Liver (tissue), 9 donors: ENCODE results near the gene SRRD. TPM values are rescaled to one million over a fixed set of nuclear protein-coding genes. Genes with fewer than 3 reads are reported as not detected.

ENCODE experiments used
- DNase-seq: peaks from one replicate; pipeline ENCODE4 v3.0.0-alpha.2; 2017; ENCODE audit warnings: low spot score
- H3K27ac ChIP-seq, 2 donors: one replicate each; pipeline ENCODE4 v1.7.0; 2013; ENCODE audit warnings: inconsistent platforms in 2 of 2, low read length in 2 of 2, control low read depth in 1 of 2, low read depth in 1 of 2, mild to moderate bottlenecking in 1 of 2
- H3K27me3 ChIP-seq, 4 donors: one replicate each; pipeline versions ENCODE4 v1.6.1 to v1.7.0; 2013; ENCODE audit warnings: low read length in 3 of 4, inconsistent platforms in 1 of 4, mild to moderate bottlenecking in 1 of 4, moderate library complexity in 1 of 4; ENCODE audit not compliant: control insufficient read depth in 4 of 4, insufficient read depth in 4 of 4
- H3K36me3 ChIP-seq, 4 donors: one replicate each; pipeline versions ENCODE4 v1.6.1 to v1.7.0; 2013; ENCODE audit warnings: low read length in 3 of 4, mild to moderate bottlenecking in 3 of 4, low read depth in 1 of 4, moderate library complexity in 1 of 4; ENCODE audit not compliant: control insufficient read depth in 4 of 4, insufficient read depth in 3 of 4
- H3K4me1 ChIP-seq, 4 donors: one replicate each; pipeline versions ENCODE4 v1.6.1 to v1.7.0; 2013; ENCODE audit warnings: low read length in 3 of 4, mild to moderate bottlenecking in 3 of 4, moderate library complexity in 1 of 4; ENCODE audit not compliant: control insufficient read depth in 4 of 4, insufficient read depth in 4 of 4
- H3K4me3 ChIP-seq, 3 donors: one replicate each; pipeline versions ENCODE4 v1.6.1 to v1.7.0; 2013; ENCODE audit warnings: low read length in 3 of 3, control low read depth in 1 of 3, low read depth in 1 of 3, mild to moderate bottlenecking in 1 of 3
- H3K9ac ChIP-seq, 2 donors: one replicate each; pipeline ENCODE4 v1.7.0; 2013; ENCODE audit warnings: low read length in 2 of 2, mild to moderate bottlenecking in 2 of 2, moderate library complexity in 2 of 2, control low read depth in 1 of 2, low read depth in 1 of 2
- H3K9me3 ChIP-seq, 4 donors: one replicate each; pipeline versions ENCODE4 v1.6.1 to v1.7.0; 2013; ENCODE audit warnings: low read length in 3 of 4; ENCODE audit not compliant: control insufficient read depth in 4 of 4
- ATF3 ChIP-seq: IDR thresholded peaks from 2 replicates; pipeline ENCODE4 v1.6.1; 2016; ENCODE audit warnings: antibody characterized with exemption
- FOXA1 ChIP-seq: IDR thresholded peaks from 2 replicates; pipeline ENCODE4 v1.6.1; 2016; ENCODE audit warnings: antibody characterized with exemption
- FOXA2 ChIP-seq: IDR thresholded peaks from 2 replicates; pipeline ENCODE4 v1.6.1; 2016; ENCODE audit warnings: antibody characterized with exemption
- GABPA ChIP-seq, 2 donors: IDR thresholded peaks in 1 of 2; conservative IDR thresholded peaks in 1 of 2; 2 replicates each; pipeline ENCODE4 v1.6.1; 2016; ENCODE audit warnings: antibody characterized with exemption in 2 of 2, mild to moderate bottlenecking in 1 of 2, moderate library complexity in 1 of 2
- HNF4A ChIP-seq, 2 donors: conservative IDR thresholded peaks; 2 replicates each; pipeline ENCODE4 v1.6.1; 2016; ENCODE audit warnings: antibody characterized with exemption in 2 of 2, mild to moderate bottlenecking in 2 of 2
- HNF4G ChIP-seq: IDR thresholded peaks from 2 replicates; pipeline ENCODE4 v1.6.1; 2016; ENCODE audit warnings: antibody characterized with exemption
- JUND ChIP-seq, 2 donors: IDR thresholded peaks; 2 replicates each; pipeline ENCODE4 v1.6.1; 2016; ENCODE audit warnings: antibody characterized with exemption in 2 of 2
- MAX ChIP-seq: IDR thresholded peaks from 2 replicates; pipeline ENCODE4 v1.6.1; 2016; ENCODE audit warnings: antibody characterized with exemption
- RAD21 ChIP-seq, 2 donors: IDR thresholded peaks; 2 replicates each; pipeline ENCODE4 v1.6.1; 2016; ENCODE audit warnings: antibody characterized with exemption in 2 of 2, mild to moderate bottlenecking in 2 of 2
- REST ChIP-seq: IDR thresholded peaks from 2 replicates; pipeline ENCODE4 v1.6.1; 2016; ENCODE audit warnings: antibody characterized with exemption, mild to moderate bottlenecking
- RXRA ChIP-seq, 2 donors: IDR thresholded peaks; 2 replicates each; pipeline ENCODE4 v1.6.1; 2017 to 2018; ENCODE audit warnings: antibody characterized with exemption in 2 of 2, mild to moderate bottlenecking in 1 of 2
- SP1 ChIP-seq: IDR thresholded peaks from 2 replicates; pipeline ENCODE4 v1.6.1; 2018; ENCODE audit warnings: antibody characterized with exemption, mild to moderate bottlenecking
- TAF1 ChIP-seq: conservative IDR thresholded peaks from 2 replicates; pipeline ENCODE4 v1.6.1; 2016; ENCODE audit warnings: antibody characterized with exemption, mild to moderate bottlenecking
- YY1 ChIP-seq: IDR thresholded peaks from 2 replicates; pipeline ENCODE4 v1.6.1; 2016; ENCODE audit warnings: antibody characterized with exemption, mild to moderate bottlenecking
- ZBTB33 ChIP-seq: IDR thresholded peaks from 2 replicates; pipeline ENCODE4 v1.6.1; 2016; ENCODE audit warnings: antibody characterized with exemption
- WGBS: extraction: QIAGEN DNeasy Blood & Tissue Kit; methylation state at CpG from one replicate; pipeline ENCODE4 v1.1.7; 2013; 5-methylcytosine and 5-hydroxymethylcytosine counted together
- polyA plus RNA-seq, 2 donors: library from polyadenylated mRNA; stranded (reverse) in 1 of 2; unstranded in 1 of 2; fragments of 200-250 nt in 1 of 2; fragments of >200 nt in 1 of 2; fragmentation: Nextera tagmentation in 1 of 2; extraction: Ambion mirVana in 1 of 2; gene quantifications; one replicate each; pipeline versions ENCODE4 v1.2.1 to v1.2.3, GENCODE V29; 2013 to 2015
- total RNA-seq, 2 donors: library from RNA; depleted of rRNA; stranded (reverse); fragments of >200 nt; gene quantifications; one replicate each; pipeline ENCODE4 v1.2.3, GENCODE V29; 2014
- TF ChIP-seq, protein P1 (sequence below): fragments of 150-350 bp; IDR thresholded peaks from 2 replicates; pipeline ENCODE4 v1.5.1; 2017; ENCODE audit warnings: improper control_type of control experiment, low read depth, low read length; ENCODE audit not compliant: missing input control
- donor health status: healthy.
- donor health status: healthy.
- donor health status: healthy.
- donor health status: healthy.
- donor health status: healthy.

Gene SRRD
- total and polyA plus RNA-seq, 4 donors, result 8.7 to 18.6 (median 13.6) TPM

GRCh38 chr22:26536762-26537134 is 53.1 kb downstream of the SRRD start:
- TF ChIP-seq JUND (IDR thresholded peaks at IDR 0.05), result no peak
- no peak for TF ChIP-seq RAD21 (IDR thresholded peaks at IDR 0.05)
- no peak for TF ChIP-seq HNF4G
- no peak for TF ChIP-seq TAF1
- TF ChIP-seq MAX, result no peak
- DNase-seq, result no peak
- no peak overlapping the region for H3K4me3 ChIP-seq
- no peak overlapping the region for H3K27ac ChIP-seq
- peaks cover 0 to 2% (median under 1%) of the 10 kb centered on the region in 4 donors for H3K4me1 ChIP-seq
- peaks cover 7 to 48% (median 36%) of the 10 kb centered on the region in 4 donors for H3K36me3 ChIP-seq
- no peak overlapping the region for H3K9ac ChIP-seq
- no peaks in the 10 kb centered on the region for H3K9me3 ChIP-seq
- no peaks in the 10 kb centered on the region for H3K27me3 ChIP-seq
- 98% methylated on average over 3 of the region's 3 CpGs for WGBS

DNA sequence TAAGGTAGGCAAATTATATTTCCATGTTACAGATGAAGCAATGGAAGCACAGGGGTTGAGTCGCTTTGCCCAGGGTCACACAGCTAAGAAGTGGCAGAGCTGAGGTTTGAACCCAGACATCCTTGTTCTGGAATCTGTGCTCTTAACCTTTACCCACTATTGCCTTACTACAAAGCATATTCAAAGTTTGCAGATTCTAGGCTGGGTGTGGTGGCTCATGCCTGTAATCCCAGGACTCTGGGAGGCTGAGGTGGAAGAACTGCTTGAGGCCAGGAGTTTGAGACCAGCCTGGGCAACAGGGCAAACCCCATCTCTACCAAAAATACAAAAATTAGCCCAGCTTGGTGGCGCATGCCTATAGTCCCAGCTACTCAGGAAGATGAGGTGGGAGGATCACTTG is 56.4 kb downstream of the SRRD start:
- peaks cover 7 to 48% (median 38%) of the 10 kb centered on the region in 4 donors for H3K36me3 ChIP-seq
- H3K27ac ChIP-seq, result no peak overlapping the region
- TF ChIP-seq HNF4A (conservative IDR thresholded peaks at IDR 0.05), result no peak
- no peak for TF ChIP-seq FOXA2
- no peak for TF ChIP-seq YY1
- TF ChIP-seq RAD21 (IDR thresholded peaks at IDR 0.05), result no peak
- no peak for TF ChIP-seq JUND (IDR thresholded peaks at IDR 0.05)
- TF ChIP-seq SP1, result no peak
- TF ChIP-seq, protein P1, sequence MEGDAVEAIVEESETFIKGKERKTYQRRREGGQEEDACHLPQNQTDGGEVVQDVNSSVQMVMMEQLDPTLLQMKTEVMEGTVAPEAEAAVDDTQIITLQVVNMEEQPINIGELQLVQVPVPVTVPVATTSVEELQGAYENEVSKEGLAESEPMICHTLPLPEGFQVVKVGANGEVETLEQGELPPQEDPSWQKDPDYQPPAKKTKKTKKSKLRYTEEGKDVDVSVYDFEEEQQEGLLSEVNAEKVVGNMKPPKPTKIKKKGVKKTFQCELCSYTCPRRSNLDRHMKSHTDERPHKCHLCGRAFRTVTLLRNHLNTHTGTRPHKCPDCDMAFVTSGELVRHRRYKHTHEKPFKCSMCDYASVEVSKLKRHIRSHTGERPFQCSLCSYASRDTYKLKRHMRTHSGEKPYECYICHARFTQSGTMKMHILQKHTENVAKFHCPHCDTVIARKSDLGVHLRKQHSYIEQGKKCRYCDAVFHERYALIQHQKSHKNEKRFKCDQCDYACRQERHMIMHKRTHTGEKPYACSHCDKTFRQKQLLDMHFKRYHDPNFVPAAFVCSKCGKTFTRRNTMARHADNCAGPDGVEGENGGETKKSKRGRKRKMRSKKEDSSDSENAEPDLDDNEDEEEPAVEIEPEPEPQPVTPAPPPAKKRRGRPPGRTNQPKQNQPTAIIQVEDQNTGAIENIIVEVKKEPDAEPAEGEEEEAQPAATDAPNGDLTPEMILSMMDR, result no peak
- DNase-seq, result no peak
- H3K9ac ChIP-seq, result no peak overlapping the region
- 98% methylated on average over 2 of the region's 2 CpGs for WGBS
- H3K27me3 ChIP-seq, result no peaks in the 10 kb centered on the region
- H3K9me3 ChIP-seq, result no peaks in the 10 kb centered on the region
- no peak overlapping the region for H3K4me3 ChIP-seq
- H3K4me1 ChIP-seq, result peaks cover 0 to 14% (median 12%) of the 10 kb centered on the region in 4 donors

- no peaks in the 10 kb centered on the region for H3K27me3 ChIP-seq
- peaks cover 0 to 19% (median 15%) of the 10 kb centered on the region in 4 donors for H3K4me1 ChIP-seq
- peaks cover 7 to 40% (median 33%) of the 10 kb centered on the region in 4 donors for H3K36me3 ChIP-seq
- H3K27ac ChIP-seq, result no peak overlapping the region
- no peak for DNase-seq
- no peaks in the 10 kb centered on the region for H3K9me3 ChIP-seq
- no peak overlapping the region for H3K4me3 ChIP-seq
- H3K9ac ChIP-seq, result no peak overlapping the region
- 97% methylated on average over 47 of the region's 47 CpGs for WGBS
- TF ChIP-seq ATF3 (no peak), RAD21 (IDR thresholded peaks at IDR 0.05) (no peak), GABPA (IDR thresholded peaks at IDR 0.05 in 1 of 2, conservative IDR thresholded peaks at IDR 0.05 in 1 of 2) (no peak), HNF4G (no peak), MAX (no peak), TAF1 (no peak), HNF4A (conservative IDR thresholded peaks at IDR 0.05) (no peak), FOXA2 (no peak), REST (no peak), ZBTB33 (no peak), JUND (IDR thresholded peaks at IDR 0.05) (no peak), RXRA (IDR thresholded peaks at IDR 0.05) (no peak), FOXA1 (no peak)
- TF ChIP-seq, protein P1, result no peak
These were observed 57.6 kb downstream of the SRRD start for GRCh38 chr22:26541167-26541819.
